Renal cortex interstitium (tissue), 15 donors: Measurements from ENCODE around the gene MAPKAPK3. TPM values are rescaled to one million over a fixed set of nuclear protein-coding genes. Genes with fewer than 3 reads are reported as not detected.

Source experiments
- DNase-seq, 11 donors: peaks; one replicate each; pipeline ENCODE4 v3.0.0-alpha.2; 2013; ENCODE audit warnings: low read depth in 9 of 11, low spot score in 4 of 11; ENCODE audit errors: extremely low read depth in 1 of 11
- long read RNA-seq, 16 experiments: transcript quantifications; one replicate each; lab custom pipeline, GENCODE V29; 2026
- polyA plus RNA-seq, 3 donors: library from polyadenylated mRNA; unstranded; fragments of 120-200 nt; gene quantifications; one replicate each; pipeline ENCODE4 v1.2.1, GENCODE V29; 2013; ENCODE audit not compliant: insufficient read length in 3 of 3

MAPKAPK3 gene
- 10 to 100 TPM; 38.4 to 54.7 (median 54.5) TPM for polyA plus RNA-seq
- long read RNA-seq, donor 1, partial matches to known transcripts = 0 of 5 reads
- long read RNA-seq, donor 1, other reads (novel, unspliced or antisense) = 0 of 5 reads
- long read RNA-seq, donor 2, partial matches to known transcripts = 0 of 9 reads
- long read RNA-seq, donor 2, other reads (novel, unspliced or antisense) = 0 of 9 reads
- long read RNA-seq, donor 3, transcript MAPKAPK3-208 (11 exons, 2,563 nt) = minor isoform, 6 of 24 reads
- long read RNA-seq, donor 3, transcript MAPKAPK3-201 (11 exons, 2,500 nt) = major isoform, 16 of 24 reads
- long read RNA-seq, donor 3, partial matches to known transcripts = 0 of 24 reads
- long read RNA-seq, donor 3, other reads (novel, unspliced or antisense) = 0 of 24 reads
- long read RNA-seq, donor 4, transcript MAPKAPK3-201 (11 exons, 2,500 nt) = major isoform, 7 of 10 reads
- long read RNA-seq, donor 4, partial matches to known transcripts = 0 of 10 reads
- long read RNA-seq, donor 4, other reads (novel, unspliced or antisense) = 0 of 10 reads
- long read RNA-seq, donor 5 = 0 reads
- long read RNA-seq, donor 6, transcript MAPKAPK3-201 (11 exons, 2,500 nt) = major isoform, 8 of 10 reads
- long read RNA-seq, donor 6, partial matches to known transcripts = 0 of 10 reads
- long read RNA-seq, donor 6, other reads (novel, unspliced or antisense) = 0 of 10 reads
- long read RNA-seq, donor 7, partial matches to known transcripts = 0 of 8 reads
- long read RNA-seq, donor 7, other reads (novel, unspliced or antisense) = 0 of 8 reads
- long read RNA-seq, donor 8, transcript MAPKAPK3-208 (11 exons, 2,563 nt) = minor isoform, 5 of 21 reads
- long read RNA-seq, donor 8, transcript MAPKAPK3-201 (11 exons, 2,500 nt) = major isoform, 6 of 21 reads
- long read RNA-seq, donor 8, partial matches to known transcripts = 7 of 21 reads
- long read RNA-seq, donor 8, other reads (novel, unspliced or antisense) = 0 of 21 reads
- long read RNA-seq, donor 9, transcript MAPKAPK3-201 (11 exons, 2,500 nt) = major isoform, 8 of 33 reads
- long read RNA-seq, donor 9, transcript MAPKAPK3-208 (11 exons, 2,563 nt) = minor isoform, 5 of 33 reads
- long read RNA-seq, donor 9, partial matches to known transcripts = 18 of 33 reads
- long read RNA-seq, donor 9, other reads (novel, unspliced or antisense) = 0 of 33 reads
- long read RNA-seq, donor 10, transcript MAPKAPK3-201 (11 exons, 2,500 nt) = major isoform, 8 of 11 reads
- long read RNA-seq, donor 10, partial matches to known transcripts = 0 of 11 reads
- long read RNA-seq, donor 10, other reads (novel, unspliced or antisense) = 0 of 11 reads
- long read RNA-seq, donor 11, transcript MAPKAPK3-201 (11 exons, 2,500 nt) = major isoform, 5 of 10 reads
- long read RNA-seq, donor 11, partial matches to known transcripts = 0 of 10 reads
- long read RNA-seq, donor 11, other reads (novel, unspliced or antisense) = 0 of 10 reads
- long read RNA-seq, donor 12, partial matches to known transcripts = 10 of 13 reads
- long read RNA-seq, donor 12, other reads (novel, unspliced or antisense) = 0 of 13 reads
- long read RNA-seq, donor 13, transcript MAPKAPK3-208 (11 exons, 2,563 nt) = minor isoform, 5 of 34 reads
- long read RNA-seq, donor 13, transcript MAPKAPK3-201 (11 exons, 2,500 nt) = major isoform, 8 of 34 reads
- long read RNA-seq, donor 13, partial matches to known transcripts = 17 of 34 reads
- long read RNA-seq, donor 13, other reads (novel, unspliced or antisense) = 0 of 34 reads
- long read RNA-seq, donor 14, transcript MAPKAPK3-201 (11 exons, 2,500 nt) = major isoform, 7 of 10 reads
- long read RNA-seq, donor 14, partial matches to known transcripts = 0 of 10 reads
- long read RNA-seq, donor 14, other reads (novel, unspliced or antisense) = 0 of 10 reads
- long read RNA-seq, donor 15, partial matches to known transcripts = 0 of 7 reads
- long read RNA-seq, donor 15, other reads (novel, unspliced or antisense) = 0 of 7 reads
- long read RNA-seq, donor 16, transcript MAPKAPK3-207 (3 exons, 793 nt) = minor isoform, 5 of 56 reads
- long read RNA-seq, donor 16, transcript MAPKAPK3-208 (11 exons, 2,563 nt) = minor isoform, 6 of 56 reads
- long read RNA-seq, donor 16, transcript MAPKAPK3-201 (11 exons, 2,500 nt) = major isoform, 16 of 56 reads
- long read RNA-seq, donor 16, partial matches to known transcripts = 29 of 56 reads
- long read RNA-seq, donor 16, other reads (novel, unspliced or antisense) = 0 of 56 reads

DNA sequence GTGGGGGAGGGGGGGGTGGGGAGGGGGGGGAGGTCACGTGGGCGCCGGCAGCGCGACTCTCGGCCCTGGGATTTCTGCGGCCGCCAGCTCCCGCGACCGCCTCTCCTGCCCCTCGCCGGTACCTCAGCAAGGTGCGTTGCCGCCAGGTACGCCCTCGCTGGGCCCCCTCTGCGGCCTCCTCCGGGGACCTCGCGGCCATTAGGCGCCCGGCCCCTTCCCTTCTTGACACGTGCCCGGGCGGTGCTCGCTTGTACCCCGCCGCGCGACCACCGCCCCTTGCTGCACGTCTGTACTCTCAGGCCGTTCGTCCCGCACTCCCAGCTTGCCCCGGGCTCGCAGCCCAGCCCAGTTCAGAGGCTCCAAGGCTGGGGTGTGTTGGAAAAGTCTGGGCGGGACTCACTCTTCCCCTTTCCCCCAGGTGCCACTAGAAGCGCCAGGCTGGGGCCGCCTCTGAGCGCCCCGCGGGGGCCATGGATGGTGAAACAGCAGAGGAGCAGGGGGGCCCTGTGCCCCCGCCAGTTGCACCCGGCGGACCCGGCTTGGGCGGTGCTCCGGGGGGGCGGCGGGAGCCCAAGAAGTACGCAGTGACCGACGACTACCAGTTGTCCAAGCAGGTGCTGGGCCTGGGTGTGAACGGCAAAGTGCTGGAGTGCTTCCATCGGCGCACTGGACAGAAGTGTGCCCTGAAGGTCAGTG, at the start of gene MAPKAPK3:
Gene MAPKAPK3 (plus strand): TSS at position 56 of the 696 bp plus-strand sequence. CDS start 415 bp downstream, at position 471.
- DNase-seq = peak in 1 of 11 donors; percentile 37

GRCh38 chr3:50567386-50568167, 49.4 kb upstream of the MAPKAPK3 start, which contains the start of gene C3orf18:
C3orf18 (minus strand) TSS chr3:50567747; CDS start chr3:50565699, 2,048 bp downstream.
- DNase-seq = peak in 10 of 11 donors; percentile 65 to 83 (median 72)

DNA sequence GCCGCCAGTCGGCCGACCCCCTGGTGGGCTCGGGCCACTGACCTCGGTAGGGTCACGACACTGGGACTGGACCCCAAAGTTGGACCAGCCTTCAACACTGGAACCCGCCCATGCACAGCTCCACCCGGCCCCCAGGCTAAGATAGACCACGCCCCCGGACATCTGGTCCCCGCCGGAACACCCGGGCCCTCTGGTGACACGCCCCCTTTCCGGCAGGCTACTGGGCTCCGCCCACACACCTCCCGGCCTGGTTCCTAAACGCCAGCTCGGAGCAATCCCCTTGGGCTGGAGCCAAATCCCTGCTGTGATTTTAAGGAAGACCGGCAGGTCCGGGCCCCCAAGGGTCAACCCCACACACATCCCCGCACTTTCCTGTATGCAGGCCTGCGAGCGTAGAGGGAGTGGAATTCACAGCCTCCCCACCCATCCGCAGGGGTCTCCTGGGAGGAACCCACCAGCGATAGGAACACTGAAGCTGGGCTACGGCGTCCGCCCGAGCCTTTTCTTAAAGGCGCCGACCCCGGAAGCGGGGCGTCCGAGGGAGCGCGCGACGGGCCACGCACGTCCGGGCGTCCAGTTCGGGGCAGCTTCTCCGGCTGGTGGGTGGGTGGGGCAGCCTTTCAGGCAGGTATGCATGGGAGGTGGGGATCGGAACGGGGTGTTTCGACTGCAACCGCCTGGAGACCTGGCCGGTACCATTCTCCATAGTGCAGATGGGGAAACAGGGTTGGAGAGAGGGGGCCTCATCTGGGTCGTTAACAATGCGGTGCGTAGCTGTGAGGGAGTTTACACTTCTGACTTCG, 47.8 kb upstream of the MAPKAPK3 start, which contains the start of gene HEMK1:
Gene HEMK1 (plus strand): TSS at position 576 of the 803 bp plus-strand sequence. CDS start 1,583 bp downstream, outside the sequence.
- peak; percentile 86 to 96 (median 94) for DNase-seq

DNA sequence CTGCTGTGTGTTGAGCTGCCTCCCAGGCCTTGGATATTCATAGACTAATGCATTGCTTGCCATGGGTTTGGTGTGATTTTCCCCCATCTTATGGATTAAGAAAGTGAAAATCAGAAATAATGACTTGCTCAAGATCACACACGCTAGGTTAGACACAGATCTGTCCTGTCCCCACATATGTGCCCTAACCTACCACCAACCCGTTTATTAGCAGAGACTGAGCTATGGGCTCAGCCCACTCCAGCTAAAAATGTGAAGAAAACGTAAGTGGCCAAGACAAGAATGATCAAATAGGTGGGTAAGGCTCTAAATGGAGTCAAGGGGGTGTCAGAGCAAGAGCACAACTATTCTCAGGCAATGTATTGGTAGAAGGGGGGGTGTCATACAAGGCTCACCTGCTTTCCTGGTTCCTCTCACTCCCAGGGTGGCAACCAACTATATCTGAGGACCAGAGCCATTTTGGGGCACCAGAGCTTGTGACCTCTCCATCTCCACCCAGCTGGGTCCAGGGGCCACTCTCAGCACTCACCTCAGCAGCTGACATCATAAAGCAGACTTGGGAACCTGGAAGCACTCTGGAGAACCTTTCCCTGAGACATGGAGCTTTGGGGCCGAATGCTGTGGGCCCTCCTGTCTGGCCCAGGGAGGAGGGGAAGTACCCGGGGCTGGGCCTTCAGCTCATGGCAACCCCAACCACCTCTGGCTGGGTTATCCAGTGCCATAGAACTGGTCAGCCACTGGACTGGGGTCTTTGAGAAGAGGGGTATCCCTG, 46.3 kb upstream of the MAPKAPK3 start:
- DNase-seq = no peak

GRCh38 chr3:50571486-50571885, 45.5 kb upstream of the MAPKAPK3 start:
- DNase-seq = no peak

DNA sequence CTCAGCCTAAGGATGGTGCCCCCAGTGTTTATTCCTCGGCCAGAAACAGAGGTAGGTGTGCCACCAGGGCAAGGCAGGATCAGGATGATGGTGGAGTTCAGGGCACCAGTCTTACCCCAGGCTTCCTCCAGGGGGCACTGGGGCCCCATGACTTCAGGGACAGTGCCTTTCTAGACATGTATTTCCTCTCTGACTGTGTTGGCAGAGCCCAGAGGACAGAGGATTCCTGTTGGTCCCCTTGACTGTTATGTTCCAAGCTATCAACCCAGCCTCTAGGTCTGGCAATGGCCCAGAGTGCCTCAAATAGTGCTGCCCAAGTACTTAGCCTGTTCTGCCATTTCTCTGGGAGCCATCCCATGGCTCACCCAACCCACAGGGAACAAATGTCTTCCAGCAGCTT, 44.8 kb upstream of the MAPKAPK3 start:
- peak in 10 of 11 donors; percentile 45 to 64 (median 54) for DNase-seq

GRCh38 chr3:50572801-50573371, 44.1 kb upstream of the MAPKAPK3 start:
- DNase-seq = no peak

DNA sequence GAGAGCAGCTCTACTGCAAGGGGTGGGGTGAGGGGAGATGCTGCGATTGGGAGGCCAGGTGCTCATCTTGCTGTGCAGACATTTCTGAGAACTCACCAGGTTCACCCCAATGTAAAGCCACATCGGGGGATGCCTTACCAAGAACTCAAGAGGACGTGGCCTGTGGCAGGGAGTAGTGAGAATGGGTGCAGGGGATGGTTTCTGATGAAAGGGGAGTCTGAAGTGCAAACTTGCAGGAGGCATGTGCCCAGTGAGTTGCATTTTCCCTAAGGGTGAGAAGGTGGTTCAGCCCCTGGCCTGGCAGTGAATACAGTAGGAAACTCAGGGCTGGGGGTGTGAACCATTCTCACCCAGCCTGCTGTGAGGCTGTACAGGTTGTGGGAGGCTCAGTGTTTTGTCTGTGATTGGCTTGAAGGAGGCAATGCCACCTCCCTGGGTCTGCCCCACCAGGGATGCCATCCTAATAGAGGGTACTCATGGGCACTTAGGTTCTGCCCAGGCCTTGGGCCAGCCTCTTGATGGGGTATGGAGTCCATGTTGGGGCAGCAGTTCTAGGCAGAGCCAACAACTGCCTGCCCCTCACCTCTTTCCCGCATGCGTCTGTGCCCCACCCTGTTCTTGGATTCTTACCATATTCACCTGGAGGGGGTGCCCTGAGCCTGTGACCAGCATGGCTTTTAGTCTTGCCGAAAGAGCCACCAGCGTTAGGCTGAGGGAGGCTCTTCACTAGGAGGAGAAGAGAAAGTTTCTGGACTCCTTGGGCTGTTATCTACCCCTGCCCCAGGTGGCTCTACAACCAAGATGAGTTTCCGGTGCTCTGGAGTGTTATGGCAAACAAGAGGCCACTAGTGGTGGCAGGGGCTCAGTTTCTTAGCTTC, 43.1 kb upstream of the MAPKAPK3 start:
- DNase-seq = no peak

DNA sequence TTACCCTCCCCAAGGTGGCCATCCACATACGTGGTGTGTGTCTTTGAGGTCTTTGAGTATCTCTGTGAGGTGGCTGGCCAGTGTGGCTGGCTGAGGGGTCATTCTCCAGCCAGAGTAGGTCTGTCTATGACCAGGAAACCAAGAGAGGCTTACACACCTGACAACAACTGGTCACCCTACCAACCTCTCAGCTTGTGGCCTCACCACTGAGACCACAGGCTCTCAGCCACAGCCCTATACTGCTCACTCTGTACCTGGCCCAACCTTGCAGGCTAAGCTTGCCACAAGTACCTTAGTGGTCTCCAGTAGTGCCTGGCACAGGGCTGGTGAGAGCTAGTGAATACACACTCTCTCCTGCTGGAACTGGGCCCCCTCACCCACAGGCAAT, 42.5 kb upstream of the MAPKAPK3 start:
- no peak for DNase-seq

DNA sequence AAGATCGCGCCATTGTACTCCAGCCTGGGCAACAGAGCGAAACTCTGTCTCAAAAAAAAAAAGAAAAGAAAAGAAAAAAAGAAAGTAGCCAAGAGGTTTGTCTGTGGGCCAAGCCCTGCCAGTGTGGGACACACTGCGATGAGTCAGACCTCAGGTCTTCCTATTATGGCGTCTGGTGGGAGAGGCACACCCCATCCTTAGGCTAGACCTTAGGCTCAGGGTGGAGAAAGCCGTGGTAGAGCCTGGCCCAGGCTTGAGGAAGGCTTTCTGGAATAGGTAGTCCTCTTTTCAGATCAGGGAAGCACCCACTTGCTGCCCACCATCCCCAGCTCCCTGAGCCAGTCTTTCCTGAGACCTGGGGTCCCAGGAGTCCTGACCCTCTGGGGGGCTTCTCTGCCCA, 41.6 kb upstream of the MAPKAPK3 start:
- no peak for DNase-seq

DNA sequence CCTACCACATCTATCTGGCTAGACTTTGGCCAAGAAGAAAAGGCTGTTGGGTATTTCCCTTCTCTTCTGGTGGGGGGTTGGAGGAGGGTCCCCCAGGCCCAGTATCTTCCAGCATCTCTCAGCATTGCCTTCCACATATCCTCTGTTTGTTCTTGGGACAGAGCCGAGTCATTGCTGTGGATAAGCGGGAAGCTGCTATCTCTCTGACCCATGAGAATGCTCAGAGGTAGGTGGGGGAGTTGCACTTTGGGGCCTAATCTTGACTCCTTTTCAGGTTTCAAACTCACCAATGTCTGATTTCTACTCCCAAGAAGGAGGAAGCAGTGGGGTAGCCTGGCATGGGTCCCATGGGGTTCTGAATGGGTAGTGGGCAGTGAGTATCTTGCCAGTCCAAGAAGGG, 39.6 kb upstream of the MAPKAPK3 start:
- DNase-seq = no peak

DNA sequence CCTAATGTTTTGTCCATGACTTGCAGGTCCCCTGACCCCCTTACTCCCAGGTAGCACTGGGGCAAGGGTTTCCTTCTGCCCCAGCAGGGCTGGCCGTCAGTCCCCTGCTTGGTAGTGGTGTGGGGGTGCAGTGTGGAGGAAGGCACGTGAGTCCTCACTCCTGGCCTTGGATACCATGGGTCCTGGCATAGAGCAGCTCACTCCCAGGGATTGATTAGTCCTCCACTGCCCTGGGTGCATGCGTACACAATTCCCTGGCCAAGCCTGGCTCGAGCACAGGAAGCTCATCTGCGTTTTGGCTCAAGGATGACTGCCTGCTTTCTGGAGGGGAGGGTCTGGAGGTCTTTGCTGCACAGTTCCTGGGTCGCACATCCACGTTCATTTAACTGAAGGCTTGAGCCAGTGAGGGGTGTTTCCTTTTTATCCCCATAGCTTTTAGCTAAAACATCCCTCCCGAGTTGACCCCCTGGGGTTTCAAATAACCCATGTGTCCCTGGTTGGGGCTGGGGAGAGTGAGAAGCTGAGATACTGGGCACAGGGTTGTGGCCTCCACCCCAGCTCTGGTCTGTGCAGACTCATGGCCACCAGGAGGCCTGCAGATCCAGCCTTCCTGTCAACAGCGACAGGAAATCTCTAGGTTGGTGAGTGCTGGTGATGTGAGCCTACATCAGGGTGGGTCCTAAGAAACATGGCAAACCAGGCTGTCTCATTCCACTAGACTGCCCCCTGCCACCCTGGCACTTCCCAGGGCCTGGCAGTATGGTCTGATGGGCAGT, 36.1 kb upstream of the MAPKAPK3 start:
- DNase-seq = no peak
